ENCODE measurements around the gene HSBP1. TPM values are rescaled to one million over a fixed set of nuclear protein-coding genes. Genes with fewer than 3 reads are reported as not detected.

The HSBP1 gene
- polyA plus RNA-seq, 10 donors: 110 to 141 (median 123) TPM

DNA sequence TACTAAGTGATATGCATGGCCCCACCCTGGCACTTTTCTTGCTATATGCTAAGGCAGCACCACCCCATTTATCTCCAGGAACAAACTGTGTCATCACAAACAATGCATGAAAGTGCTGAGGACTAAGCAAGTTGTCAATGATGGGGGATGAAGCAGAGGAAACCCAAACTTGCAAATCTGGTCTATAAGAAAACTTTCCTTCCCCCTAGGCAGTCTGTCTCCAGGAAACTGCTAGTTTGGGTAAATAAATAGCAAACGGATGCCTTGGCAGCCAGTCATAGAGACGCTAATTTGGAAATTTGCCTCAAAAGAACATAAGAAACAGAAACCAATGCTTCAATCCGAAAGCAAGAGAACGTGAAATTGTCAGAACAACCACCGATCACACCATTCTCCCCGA is 5.6 kb upstream of the HSBP1 start:
- peak; percentile 72 to 84 (median 74) for DNase-seq

DNA sequence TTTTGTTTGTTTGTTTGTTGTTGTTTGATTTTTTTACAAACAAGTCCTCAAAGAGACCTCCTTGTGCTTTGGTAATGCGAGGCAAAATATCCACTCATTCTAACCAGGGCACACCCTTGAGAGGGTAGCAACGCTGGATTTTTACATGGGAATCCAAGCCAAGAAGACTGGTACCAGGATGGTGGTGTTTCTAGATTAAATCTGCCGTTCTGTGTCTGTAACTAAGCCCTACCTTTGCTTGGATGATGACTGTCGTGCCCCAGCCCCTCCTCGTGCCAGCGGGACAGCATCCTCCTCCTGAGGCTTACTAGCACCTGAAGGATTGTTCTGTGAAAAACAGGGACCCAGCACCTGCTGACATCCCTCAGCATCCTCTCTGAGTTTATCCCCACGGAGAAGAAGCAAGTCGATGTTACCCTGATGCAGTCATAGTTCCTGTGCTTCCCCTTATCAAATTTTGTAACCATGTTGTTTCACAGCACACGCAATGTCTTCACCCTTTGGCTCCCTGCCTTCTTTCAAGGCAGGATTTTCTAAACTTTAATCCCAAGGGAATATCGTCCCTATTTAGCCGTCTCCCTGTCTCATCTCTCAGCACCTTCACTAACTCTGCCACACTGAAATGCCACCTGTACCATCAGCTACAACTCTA is 5.1 kb upstream of the HSBP1 start:
- DNase-seq: peak in 1 of 3 donors; percentile 25

DNA sequence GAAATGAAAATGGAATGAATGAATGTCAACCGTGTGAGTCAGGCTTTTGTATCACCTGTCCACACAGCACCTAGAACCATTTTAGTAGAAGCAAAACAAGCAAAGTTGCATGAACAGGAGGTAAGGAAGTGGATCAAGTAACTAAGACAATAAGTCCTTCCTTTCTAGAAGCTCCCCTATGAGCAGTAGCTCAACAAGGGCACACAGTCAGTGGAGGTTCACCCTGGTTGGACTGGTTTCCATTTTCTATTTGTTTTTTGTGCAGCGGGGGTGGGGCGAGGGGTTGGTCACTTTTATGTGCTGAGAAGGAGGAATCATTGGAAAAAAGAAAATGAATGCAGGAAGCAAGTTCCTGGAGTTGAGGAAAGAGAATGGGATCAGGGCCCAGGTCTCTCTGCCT is 4.0 kb upstream of the HSBP1 start:
- no peak for DNase-seq

DNA sequence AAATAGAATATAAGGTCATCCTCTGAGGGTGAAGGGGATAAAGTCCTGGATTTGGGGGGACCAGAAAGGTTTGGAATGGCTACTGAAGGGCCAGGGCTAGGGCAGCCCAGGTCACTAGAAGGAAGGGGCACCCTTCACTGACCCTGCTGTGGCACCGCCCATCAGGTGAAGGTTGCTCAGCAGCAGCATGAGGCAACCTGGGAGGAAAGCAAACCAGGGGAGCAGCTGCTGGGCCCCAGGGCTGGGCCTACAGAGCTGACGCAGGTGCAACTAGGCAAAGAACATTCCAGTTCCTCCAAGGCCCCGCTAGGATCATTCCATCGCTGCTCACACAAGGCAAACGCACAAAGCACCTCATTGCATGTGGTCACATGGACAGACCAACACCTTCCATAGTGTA is 3.4 kb upstream of the HSBP1 start:
- DNase-seq: no peak

- no peak for DNase-seq
These were observed 1.7 kb upstream of the HSBP1 start for GRCh38 chr16:83806036-83806435.

- no peak for DNase-seq
These were observed 1.0 kb upstream of the HSBP1 start for GRCh38 chr16:83806731-83807130.

GRCh38 chr16:83807327-83807709 is 460 bp upstream of the HSBP1 start:
- no peak for DNase-seq

DNA sequence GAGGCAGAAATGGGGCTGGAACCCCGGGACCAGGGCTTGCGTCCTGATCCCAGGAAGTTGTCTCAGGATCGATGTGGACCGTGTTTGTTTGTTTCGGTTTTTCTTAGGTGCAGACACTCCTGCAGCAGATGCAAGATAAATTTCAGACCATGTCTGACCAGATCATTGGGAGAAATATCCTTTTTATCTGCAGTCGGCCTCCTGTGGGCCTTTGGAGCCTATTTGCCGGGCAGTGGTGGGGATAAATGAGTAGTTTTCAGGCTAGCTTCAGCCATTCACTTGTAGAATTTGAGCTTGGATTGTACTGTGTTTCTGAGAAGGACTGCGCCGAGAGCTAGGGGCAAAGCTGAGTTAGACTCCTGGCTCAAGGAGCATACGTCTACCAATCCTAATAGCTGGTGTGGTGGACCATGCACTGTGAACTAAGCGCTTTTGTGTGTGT is 816 bp downstream of the HSBP1 start:
- no peak for DNase-seq

DNA sequence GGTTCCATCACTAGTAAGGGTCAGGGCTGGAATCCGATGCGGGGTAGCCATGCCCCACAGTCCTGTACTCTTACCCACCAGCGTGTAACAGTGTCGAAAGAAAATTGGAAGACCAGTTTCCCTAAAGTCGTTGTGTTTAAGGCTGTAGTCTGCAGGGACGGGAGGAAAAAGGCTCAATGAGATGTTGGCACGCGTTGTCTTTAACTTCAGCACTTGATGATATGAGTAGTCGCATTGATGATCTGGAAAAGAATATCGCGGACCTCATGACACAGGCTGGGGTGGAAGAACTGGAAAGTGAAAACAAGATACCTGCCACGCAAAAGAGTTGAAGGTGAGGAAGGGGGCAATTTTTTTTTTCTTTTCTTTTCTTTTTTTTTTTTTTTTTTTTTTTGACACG is 1.3 kb downstream of the HSBP1 start:
- DNase-seq: no peak

DNA sequence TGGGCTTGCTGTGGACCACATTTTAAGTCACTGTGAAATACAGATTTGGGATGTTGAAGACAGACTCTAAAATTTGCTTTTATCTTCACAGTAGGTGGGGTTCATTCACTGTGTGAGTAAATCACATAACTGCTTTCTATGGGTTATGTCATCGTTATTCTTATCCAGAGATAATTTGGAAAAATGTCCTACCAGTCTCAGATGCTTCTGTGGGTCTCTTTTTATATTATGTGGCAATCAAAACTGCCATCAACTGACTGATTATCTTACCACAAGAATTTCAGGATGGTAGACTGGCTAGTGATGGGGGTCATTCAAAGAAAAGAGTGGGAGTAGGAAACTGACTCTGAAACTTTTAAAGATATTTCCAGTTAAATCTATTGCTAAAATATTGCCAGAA is 3.1 kb downstream of the HSBP1 start:
- DNase-seq: no peak

- peak; percentile 47 to 68 (median 54) for DNase-seq
These were observed 6.3 kb downstream of the HSBP1 start for GRCh38 chr16:83813823-83814658.

DNA sequence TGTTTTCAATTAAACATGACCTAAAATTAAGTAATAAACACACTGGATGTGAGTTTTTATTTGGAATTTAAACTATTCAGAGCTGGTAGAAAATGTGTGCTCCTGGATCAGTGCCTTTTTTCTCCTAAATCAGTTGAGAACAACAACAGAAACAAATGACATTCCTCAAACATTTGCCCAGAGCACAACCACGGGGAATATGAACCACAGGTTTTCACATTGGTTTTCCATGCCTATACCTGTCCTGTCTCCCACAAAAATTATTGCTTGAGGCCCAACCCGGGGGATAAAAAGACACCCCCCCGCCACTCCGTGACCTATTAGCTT is 6.8 kb downstream of the HSBP1 start:
- no peak for DNase-seq

DNA sequence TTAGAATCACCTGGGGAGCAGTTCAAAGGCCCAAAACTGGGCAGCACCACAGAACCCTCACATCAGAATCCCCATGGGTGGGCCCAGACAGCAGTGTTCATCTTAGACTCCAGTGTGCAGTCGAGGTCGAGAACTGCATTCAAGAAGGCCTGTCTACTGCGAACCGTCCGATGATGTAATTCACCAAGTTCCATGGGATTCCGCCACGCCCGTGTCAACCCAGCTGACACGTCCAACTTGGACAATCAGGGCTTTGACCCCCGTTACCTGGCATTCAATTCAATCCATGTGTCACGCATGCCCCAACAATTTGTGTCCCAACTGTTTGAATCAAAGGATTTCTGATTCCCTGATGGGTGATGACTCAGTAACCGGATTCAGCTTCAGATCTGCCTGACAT is 9.2 kb downstream of the HSBP1 start:
- DNase-seq: no peak

- DNase-seq: no peak
These were observed 10.5 kb downstream of the HSBP1 start for GRCh38 chr16:83818276-83818675.

DNA sequence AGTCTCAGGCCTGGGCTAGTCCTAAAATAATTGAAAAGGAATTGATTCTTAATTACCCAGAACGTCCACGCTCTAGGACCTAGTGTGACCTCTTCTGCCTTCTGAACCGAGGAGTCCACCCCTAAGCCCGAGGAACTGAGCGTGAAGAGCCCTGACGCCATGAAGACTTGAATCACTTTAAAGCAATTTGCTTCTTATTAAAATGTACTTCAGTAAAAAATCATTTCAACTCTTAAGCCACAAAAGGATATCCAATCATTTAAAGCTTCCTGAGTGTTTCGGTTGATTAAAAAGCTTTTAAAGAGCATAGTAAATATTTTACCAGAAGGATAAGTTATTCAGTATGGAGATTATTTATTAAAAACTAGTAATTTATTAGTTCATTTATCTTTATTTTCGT is 11.6 kb downstream of the HSBP1 start:
- DNase-seq: no peak

- DNase-seq: peak; percentile 77 to 89 (median 86)
These were observed 18.6 kb downstream of the HSBP1 start for GRCh38 chr16:83826146-83826913.

DNA sequence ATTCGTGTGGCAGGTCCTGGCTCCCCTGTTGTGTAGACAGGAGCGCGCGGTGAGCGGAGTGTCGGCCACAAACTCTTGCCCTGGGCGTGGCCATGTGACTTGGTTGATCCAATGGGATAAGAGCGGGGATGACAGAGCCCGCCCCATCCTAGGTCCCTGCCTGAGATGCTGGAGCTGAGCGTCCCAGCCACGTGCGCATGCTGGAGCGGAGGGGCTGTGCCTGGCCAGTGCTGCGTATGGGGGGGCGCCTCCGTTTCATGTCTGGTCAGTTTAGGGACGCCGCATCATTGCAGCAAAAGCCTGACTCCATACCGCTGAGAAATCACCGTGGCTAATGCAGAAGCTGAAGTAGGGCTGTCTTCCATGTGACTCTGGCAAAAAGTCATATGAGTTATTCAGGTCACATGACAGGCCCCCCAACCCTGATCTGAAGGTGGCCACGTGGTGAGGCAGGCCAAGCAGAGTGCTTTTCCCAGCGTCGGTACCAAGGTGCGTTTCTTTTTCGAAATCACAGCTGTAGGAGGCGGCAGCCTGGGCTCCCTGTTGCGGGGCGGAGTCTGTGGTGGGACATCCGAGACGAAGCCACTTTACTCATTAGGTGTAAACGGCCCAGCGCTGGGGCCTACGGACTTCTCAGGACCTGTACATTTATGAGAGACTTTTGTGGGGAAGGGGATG is 22.5 kb downstream of the HSBP1 start:
- DNase-seq: no peak

DNA sequence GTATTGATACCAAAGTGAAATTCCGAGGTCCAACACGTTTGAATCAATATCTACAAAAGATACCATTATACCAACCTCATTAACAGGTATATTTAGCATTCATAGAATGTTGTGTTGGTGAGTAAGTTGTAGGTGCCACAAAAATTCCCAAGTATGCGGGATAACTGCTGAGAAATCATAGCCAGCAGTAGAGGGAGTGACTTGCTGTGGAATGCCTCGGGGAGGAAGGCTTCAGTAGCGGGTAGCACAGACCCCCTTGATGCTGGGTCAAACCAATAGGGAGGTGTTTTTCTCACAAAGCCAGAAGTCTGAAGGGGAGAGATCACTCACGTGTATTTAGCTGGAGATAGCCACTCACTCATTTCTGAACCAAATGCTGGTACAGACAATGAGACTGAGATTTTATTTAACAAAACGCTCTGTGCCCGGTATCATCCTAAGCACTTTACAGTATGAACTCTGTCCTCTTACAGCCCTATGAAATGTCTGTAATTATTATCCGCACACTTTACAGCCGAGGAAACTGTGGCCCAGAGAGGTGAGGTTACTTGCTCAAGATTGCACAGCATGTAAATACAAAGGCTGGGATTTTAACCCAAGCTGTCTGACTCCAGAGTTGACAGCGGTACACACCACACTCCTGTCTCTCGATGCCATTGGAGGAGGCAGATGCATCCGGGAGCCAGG is 23.1 kb downstream of the HSBP1 start:
- no peak for DNase-seq

- DNase-seq: no peak
These were observed 23.7 kb downstream of the HSBP1 start for GRCh38 chr16:83831456-83831987.

DNA sequence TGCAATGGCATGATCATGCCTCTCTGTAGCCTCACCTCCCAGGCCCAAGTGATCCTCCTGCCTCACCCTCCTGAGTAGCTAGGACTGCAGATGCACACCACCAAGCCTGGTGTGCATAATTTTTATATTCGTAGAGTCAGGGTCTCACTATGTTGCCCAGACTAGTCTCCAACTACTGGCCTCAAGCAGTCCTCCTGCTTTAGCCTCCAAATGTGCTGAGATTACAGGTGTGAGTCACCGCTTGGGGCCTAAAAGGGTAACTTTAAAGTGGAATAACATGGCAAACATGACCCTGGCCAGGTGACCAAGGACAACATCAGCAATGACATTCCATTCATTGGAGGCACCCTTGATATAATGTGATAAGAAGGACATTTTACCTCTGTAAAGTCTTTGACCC is 26.1 kb downstream of the HSBP1 start:
- no peak for DNase-seq
